GM12878 (cell line): ENCODE results near the gene NDEL1. TPM values are rescaled to one million over a fixed set of nuclear protein-coding genes. Genes with fewer than 3 reads are reported as not detected.

Experiments used
- ATAC-seq: fragments of 200-7000 bp; cut with Tn5 transposase; 3 replicates; pipeline ENCODE4 v1.9.1; 2020; ENCODE audit warnings: mild to moderate bottlenecking, moderate library complexity
- BruUV-seq: library from RNA; stranded (reverse); fragments of 400-500 nt; replicated peaks from 2 replicates; lab custom pipeline; 2021; lab: Mats Ljungman, UMichigan
- CTCF ChIA-PET: fragments of 300-600 bp; sonication (Branson Sonifier 250); formaldehyde crosslinking; extraction: SDS; loops from one replicate; lab custom pipeline; 2021; ENCODE audit warnings: inconsistent platforms; lab: Yijun Ruan, JAX
- POLR2A ChIA-PET: fragments of 350-600 bp; formaldehyde crosslinking; extraction: SDS; loops from one replicate; lab custom pipeline; 2021; ENCODE audit warnings: inconsistent platforms; lab: Charles Lee
- RAD21 ChIA-PET: fragments of 300-600 bp; sonication (Branson Sonifier 250); formaldehyde crosslinking; loops from one replicate; lab custom pipeline; 2023; ENCODE audit warnings: antibody characterized with exemption; ENCODE audit not compliant: unreplicated experiment; lab: Charles Lee
- SMC1A ChIA-PET: fragments of 300-600 bp; sonication (Branson Sonifier 250); formaldehyde crosslinking; loops from one replicate; lab custom pipeline; 2023; ENCODE audit not compliant: unreplicated experiment, uncharacterized antibody; lab: Charles Lee
- DNase-seq: peaks from one replicate; pipeline ENCODE4 v3.0.0-alpha.2; 2011; ENCODE audit warnings: low read depth, low spot score
- FAIRE-seq: peaks from 3 replicates; lab custom pipeline; 2011; peaks lifted over from hg19 to GRCh38; lab: Jason Lieb, UNC
- H2AFZ ChIP-seq: 2 replicates; pipeline ENCODE4 v1.6.0; 2011; ENCODE audit warnings: low read depth, low read length, control low read depth; ENCODE audit not compliant: control insufficient read depth
- H3K27ac ChIP-seq: 2 replicates; pipeline ENCODE4 v1.5.1; 2011; ENCODE audit warnings: control low read depth; ENCODE audit not compliant: control insufficient read depth, insufficient read depth
- H3K27me3 ChIP-seq, 2 experiments: replicated peaks in 1 of 2; 2 replicates each; pipeline versions ENCODE4 v1.6.0 to v1.6.1; 2011; ENCODE audit warnings: low read length in 1 of 2; ENCODE audit not compliant: control insufficient read depth in 2 of 2, insufficient read depth in 2 of 2
- H3K36me3 ChIP-seq, 2 experiments: 2 replicates each; pipeline ENCODE4 v1.5.1; 2011; ENCODE audit warnings: low read length in 1 of 2; ENCODE audit not compliant: control insufficient read depth in 2 of 2, insufficient read depth in 2 of 2
- H3K4me1 ChIP-seq: 2 replicates; pipeline ENCODE4 v1.6.1; 2011; ENCODE audit warnings: mild to moderate bottlenecking, low read length, moderate library complexity, mixed read lengths; ENCODE audit not compliant: control insufficient read depth, insufficient read depth
- H3K4me2 ChIP-seq: 2 replicates; pipeline ENCODE4 v1.6.0; 2011; ENCODE audit warnings: control low read depth; ENCODE audit not compliant: control insufficient read depth, insufficient read depth
- H3K4me3 ChIP-seq: fragments of 200-600 bp; sonication (generic); 2 replicates; pipeline ENCODE4 v1.5.1; 2016
- H3K79me2 ChIP-seq: 2 replicates; pipeline ENCODE4 v1.6.0; 2011; ENCODE audit warnings: low read length; ENCODE audit not compliant: control insufficient read depth, insufficient read depth
- H3K9ac ChIP-seq: 2 replicates; pipeline ENCODE4 v1.8.0; 2011; ENCODE audit warnings: low read length, control low read depth, mixed read lengths; ENCODE audit not compliant: control insufficient read depth, insufficient read depth
- H3K9me3 ChIP-seq: replicated peaks from 3 replicates; pipeline ENCODE4 v1.5.1; 2011; ENCODE audit warnings: mild to moderate bottlenecking, low read length; ENCODE audit not compliant: control insufficient read depth, insufficient read depth
- H4K20me1 ChIP-seq: 2 replicates; pipeline ENCODE4 v1.6.0; 2011; ENCODE audit not compliant: control insufficient read depth, insufficient read depth
- CREM ChIP-seq: IDR thresholded peaks from 2 replicates; pipeline ENCODE4 v1.6.1; 2014; ENCODE audit warnings: antibody characterized with exemption, low read depth
- EGR1 ChIP-seq, 2 experiments: IDR thresholded peaks; 1 replicate in 1 of 2; 2 replicates in 1 of 2; pipeline ENCODE4 v1.6.1; 2011 to 2012; ENCODE audit warnings: low read depth in 2 of 2, low read length in 2 of 2, borderline replicate concordance in 1 of 2, mild to moderate bottlenecking in 1 of 2, moderate library complexity in 1 of 2
- GABPA ChIP-seq: IDR thresholded peaks from 2 replicates; pipeline ENCODE4 v1.6.1; 2014; ENCODE audit warnings: antibody characterized with exemption, low read depth, mild to moderate bottlenecking, inconsistent platforms
- IKZF1 ChIP-seq: fragments of 450-650 bp; conservative IDR thresholded peaks from 2 replicates; pipeline ENCODE4 v1.6.1; 2017; ENCODE audit warnings: antibody characterized with exemption, mild to moderate bottlenecking
- KLF5 ChIP-seq: fragments of 450-650 bp; IDR thresholded peaks from 2 replicates; pipeline ENCODE4 v1.6.1; 2014; ENCODE audit warnings: mild to moderate bottlenecking; ENCODE audit not compliant: partially characterized antibody
- NFXL1 ChIP-seq: fragments of 450-650 bp; IDR thresholded peaks from 2 replicates; pipeline ENCODE4 v1.6.1; 2017; ENCODE audit warnings: antibody characterized with exemption, mild to moderate bottlenecking, borderline replicate concordance
- NFYA ChIP-seq: IDR thresholded peaks from 2 replicates; pipeline ENCODE4 v1.6.1; 2011; ENCODE audit warnings: low read depth, mild to moderate bottlenecking, low read length, improper control_type of control experiment, borderline replicate concordance
- POLR2A ChIP-seq: IDR thresholded peaks from 2 replicates; pipeline ENCODE4 v1.6.1; 2011; ENCODE audit warnings: low read depth, mild to moderate bottlenecking, low read length
- RB1 ChIP-seq: fragments of 450-650 bp; formaldehyde crosslinking; IDR thresholded peaks from 2 replicates; pipeline ENCODE4 v1.6.1; 2017; ENCODE audit warnings: mild to moderate bottlenecking, borderline replicate concordance
- RCOR1 ChIP-seq: conservative IDR thresholded peaks from 2 replicates; pipeline ENCODE4 v1.6.1; 2012; ENCODE audit warnings: low read depth, low read length, improper control_type of control experiment
- SMAD5 ChIP-seq: IDR thresholded peaks from 2 replicates; pipeline ENCODE4 v1.6.1; 2016; ENCODE audit warnings: antibody characterized with exemption, low read depth
- SP1 ChIP-seq: IDR thresholded peaks from one replicate; pipeline ENCODE4 v1.6.1; 2011; ENCODE audit warnings: low read depth, low read length
- STAT3 ChIP-seq: IDR thresholded peaks from 2 replicates; pipeline ENCODE4 v1.6.1; 2011; ENCODE audit warnings: low read depth, low read length, improper control_type of control experiment
- ZBED1 ChIP-seq: IDR thresholded peaks from 2 replicates; pipeline ENCODE4 v1.6.1; 2016; ENCODE audit warnings: borderline replicate concordance
- whole genome bisulfite sequencing: methylation state at CpG from one replicate; pipeline ENCODE4 v1.1.6; 2016; ENCODE audit warnings: low lambda C conversion rate; ENCODE audit not compliant: insufficient replicate concordance, insufficient coverage; ENCODE audit errors: missing lambda C conversion rate; 5-methylcytosine and 5-hydroxymethylcytosine counted together
- in situ Hi-C: fragments of 300-500 bp; cut with MboI; formaldehyde crosslinking; loops from 9 replicates; pipeline ENCODE4 v1.14.3; 2018; ENCODE audit warnings: mixed read lengths
- intact Hi-C: fragments of 100-400 bp; cut with micrococcal nuclease; formaldehyde crosslinking; loops from one replicate; pipeline ENCODE4 v1.14.2; 2022; ENCODE audit not compliant: unreplicated experiment
- polyA plus RNA-seq, 11 experiments: library from polyadenylated mRNA; depleted of rRNA in 4 of 11; unstranded in 6 of 11; stranded (reverse) in 5 of 11; fragments of >200 nt; fragmentation: Nextera tagmentation in 4 of 11; fragmentation: Illumina TruSeq in 1 of 11; extraction: Ambion mirVana in 4 of 11; extraction: Trizol in 1 of 11; gene quantifications; 1 replicate in 1 of 11; 2 replicates in 10 of 11; pipeline versions ENCODE4 v1.2.1 to v1.2.3, GENCODE V29; 2011 to 2016; ENCODE audit warnings: inconsistent platforms in 2 of 11, missing spikeins in 2 of 11, low read depth in 1 of 11
- total RNA-seq, 4 experiments: library from RNA; depleted of rRNA in 3 of 4; stranded (reverse); fragments of >200 nt in 3 of 4; fragmentation: Illumina TruSeq in 1 of 4; extraction: Trizol in 1 of 4; gene quantifications; 2 replicates each; pipeline versions ENCODE4 v1.2.1 to v1.2.3, GENCODE V29; 2013 to 2021
- TF ChIP-seq, protein P1 (sequence below): fragments of 450-650 bp; IDR thresholded peaks from 2 replicates; pipeline ENCODE4 v1.6.1; 2017; ENCODE audit warnings: mild to moderate bottlenecking
- TF ChIP-seq, protein P2 (sequence below): fragments of 450-650 bp; IDR thresholded peaks from 2 replicates; pipeline ENCODE4 v1.6.1; 2017; ENCODE audit warnings: low read depth, mild to moderate bottlenecking, moderate library complexity
- TF ChIP-seq, protein P3 (sequence below): fragments of 150-350 bp; IDR thresholded peaks from 2 replicates; pipeline ENCODE4 v1.6.1; 2016; ENCODE audit warnings: low read depth, low read length
- TF ChIP-seq, protein P4 (sequence below): IDR thresholded peaks from 2 replicates; pipeline ENCODE4 v1.6.1; 2012; ENCODE audit warnings: low read depth, low read length, improper control_type of control experiment

Gene NDEL1
- total and polyA plus RNA-seq, 10 of the 15 experiments (the other 5 are each of a cell fraction or from before 2014, with no cell fraction given), result 0.72 to 41.5 (median 29.9) TPM

DNA sequence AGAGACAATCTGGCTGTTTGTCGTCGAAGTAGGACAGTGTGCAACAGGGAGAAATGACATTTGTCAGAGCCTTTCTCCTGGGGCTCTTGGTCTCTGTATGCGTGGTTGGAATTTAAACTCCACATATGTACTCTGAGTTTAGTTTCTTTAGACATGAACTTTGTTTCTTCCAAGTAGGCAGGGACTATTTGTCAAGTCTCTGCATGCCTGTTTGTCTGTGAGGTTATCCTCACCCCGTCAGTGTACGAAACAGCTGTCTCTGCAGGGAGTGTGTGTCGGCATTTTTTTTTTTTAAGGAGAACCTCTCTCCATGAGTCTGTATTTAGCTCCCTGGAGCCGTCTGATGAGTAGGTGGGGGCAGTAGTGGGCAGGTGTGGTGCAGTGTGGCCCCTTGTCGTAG, 29.7 kb downstream of the NDEL1 start:
- Histone ChIP-seq H3K36me3 (peaks cover 24 to 31% of the 10 kb centered on the region in 2 experiments), H3K9me3 (no peaks in the 10 kb centered on the region), H3K4me3 (no peak overlapping the region), H4K20me1 (no peaks in the 10 kb centered on the region), H3K9ac (no peak overlapping the region), H3K79me2 (no peaks in the 10 kb centered on the region; the same call in 1 of the 2 replicates), H2AFZ (no peak overlapping the region), H3K27me3 (no peaks in the 10 kb centered on the region), H3K4me1 (no peaks in the 10 kb centered on the region), H3K27ac (no peak overlapping the region), H3K4me2 (no peak overlapping the region)
- no peak for DNase-seq
- ChIA-PET POLR2A (no interaction called here), SMC1A (no interaction called here), RAD21 (no interaction called here), CTCF (interaction anchor here (0.6 kb wide), 1 partner anchor 15 kb away, joined by 3 read pairs; no protein-coding TSS in a partner anchor)
- BruUV-seq, result no TSS peak
- ATAC-seq, result no peak
- in situ Hi-C loops, result no loop called here
- no peak for FAIRE-seq
- intact Hi-C loops, result no loop called here
- 89% methylated on average over 8 of the region's 8 CpGs for WGBS
- TF ChIP-seq POLR2A (no peak), RB1 (no peak), GABPA (no peak), SP1 (no peak), STAT3 (no peak), CREM (no peak), NFXL1 (no peak), NFYA (no peak), KLF5 (no peak), RCOR1 (no peak), SMAD5 (no peak), IKZF1 (no peak), ZBED1 (no peak), EGR1 (IDR thresholded peaks at IDR 0.05; ENCODE audit: borderline replicate concordance in 1 of 2, low read depth in 2 of 2, low read length in 2 of 2) (no peak)
- TF ChIP-seq, protein P1, sequence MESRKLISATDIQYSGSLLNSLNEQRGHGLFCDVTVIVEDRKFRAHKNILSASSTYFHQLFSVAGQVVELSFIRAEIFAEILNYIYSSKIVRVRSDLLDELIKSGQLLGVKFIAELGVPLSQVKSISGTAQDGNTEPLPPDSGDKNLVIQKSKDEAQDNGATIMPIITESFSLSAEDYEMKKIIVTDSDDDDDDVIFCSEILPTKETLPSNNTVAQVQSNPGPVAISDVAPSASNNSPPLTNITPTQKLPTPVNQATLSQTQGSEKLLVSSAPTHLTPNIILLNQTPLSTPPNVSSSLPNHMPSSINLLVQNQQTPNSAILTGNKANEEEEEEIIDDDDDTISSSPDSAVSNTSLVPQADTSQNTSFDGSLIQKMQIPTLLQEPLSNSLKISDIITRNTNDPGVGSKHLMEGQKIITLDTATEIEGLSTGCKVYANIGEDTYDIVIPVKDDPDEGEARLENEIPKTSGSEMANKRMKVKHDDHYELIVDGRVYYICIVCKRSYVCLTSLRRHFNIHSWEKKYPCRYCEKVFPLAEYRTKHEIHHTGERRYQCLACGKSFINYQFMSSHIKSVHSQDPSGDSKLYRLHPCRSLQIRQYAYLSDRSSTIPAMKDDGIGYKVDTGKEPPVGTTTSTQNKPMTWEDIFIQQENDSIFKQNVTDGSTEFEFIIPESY, result no peak
- TF ChIP-seq, protein P2, sequence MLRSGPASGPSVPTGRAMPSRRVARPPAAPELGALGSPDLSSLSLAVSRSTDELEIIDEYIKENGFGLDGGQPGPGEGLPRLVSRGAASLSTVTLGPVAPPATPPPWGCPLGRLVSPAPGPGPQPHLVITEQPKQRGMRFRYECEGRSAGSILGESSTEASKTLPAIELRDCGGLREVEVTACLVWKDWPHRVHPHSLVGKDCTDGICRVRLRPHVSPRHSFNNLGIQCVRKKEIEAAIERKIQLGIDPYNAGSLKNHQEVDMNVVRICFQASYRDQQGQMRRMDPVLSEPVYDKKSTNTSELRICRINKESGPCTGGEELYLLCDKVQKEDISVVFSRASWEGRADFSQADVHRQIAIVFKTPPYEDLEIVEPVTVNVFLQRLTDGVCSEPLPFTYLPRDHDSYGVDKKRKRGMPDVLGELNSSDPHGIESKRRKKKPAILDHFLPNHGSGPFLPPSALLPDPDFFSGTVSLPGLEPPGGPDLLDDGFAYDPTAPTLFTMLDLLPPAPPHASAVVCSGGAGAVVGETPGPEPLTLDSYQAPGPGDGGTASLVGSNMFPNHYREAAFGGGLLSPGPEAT, result no peak
- TF ChIP-seq, protein P3, sequence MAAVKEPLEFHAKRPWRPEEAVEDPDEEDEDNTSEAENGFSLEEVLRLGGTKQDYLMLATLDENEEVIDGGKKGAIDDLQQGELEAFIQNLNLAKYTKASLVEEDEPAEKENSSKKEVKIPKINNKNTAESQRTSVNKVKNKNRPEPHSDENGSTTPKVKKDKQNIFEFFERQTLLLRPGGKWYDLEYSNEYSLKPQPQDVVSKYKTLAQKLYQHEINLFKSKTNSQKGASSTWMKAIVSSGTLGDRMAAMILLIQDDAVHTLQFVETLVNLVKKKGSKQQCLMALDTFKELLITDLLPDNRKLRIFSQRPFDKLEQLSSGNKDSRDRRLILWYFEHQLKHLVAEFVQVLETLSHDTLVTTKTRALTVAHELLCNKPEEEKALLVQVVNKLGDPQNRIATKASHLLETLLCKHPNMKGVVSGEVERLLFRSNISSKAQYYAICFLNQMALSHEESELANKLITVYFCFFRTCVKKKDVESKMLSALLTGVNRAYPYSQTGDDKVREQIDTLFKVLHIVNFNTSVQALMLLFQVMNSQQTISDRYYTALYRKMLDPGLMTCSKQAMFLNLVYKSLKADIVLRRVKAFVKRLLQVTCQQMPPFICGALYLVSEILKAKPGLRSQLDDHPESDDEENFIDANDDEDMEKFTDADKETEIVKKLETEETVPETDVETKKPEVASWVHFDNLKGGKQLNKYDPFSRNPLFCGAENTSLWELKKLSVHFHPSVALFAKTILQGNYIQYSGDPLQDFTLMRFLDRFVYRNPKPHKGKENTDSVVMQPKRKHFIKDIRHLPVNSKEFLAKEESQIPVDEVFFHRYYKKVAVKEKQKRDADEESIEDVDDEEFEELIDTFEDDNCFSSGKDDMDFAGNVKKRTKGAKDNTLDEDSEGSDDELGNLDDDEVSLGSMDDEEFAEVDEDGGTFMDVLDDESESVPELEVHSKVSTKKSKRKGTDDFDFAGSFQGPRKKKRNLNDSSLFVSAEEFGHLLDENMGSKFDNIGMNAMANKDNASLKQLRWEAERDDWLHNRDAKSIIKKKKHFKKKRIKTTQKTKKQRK, result no peak
- TF ChIP-seq, protein P4, sequence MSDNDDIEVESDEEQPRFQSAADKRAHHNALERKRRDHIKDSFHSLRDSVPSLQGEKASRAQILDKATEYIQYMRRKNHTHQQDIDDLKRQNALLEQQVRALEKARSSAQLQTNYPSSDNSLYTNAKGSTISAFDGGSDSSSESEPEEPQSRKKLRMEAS, result no peak
